A549 (cell line): ENCODE data around the gene DPYSL4.

Source experiments
- CTCF ChIP-seq: fragments of >200 bp; sonication (Bioruptor Twin); formaldehyde crosslinking; IDR thresholded peaks from 3 replicates; pipeline ENCODE4 v1.5.1; 2016
- HMGXB4 ChIP-seq: fragments of 250-450 bp; sonication (Bioruptor Pico); IDR thresholded peaks from 2 replicates; pipeline ENCODE4 v1.5.0; 2021; ENCODE audit warnings: mild to moderate bottlenecking, moderate library complexity, borderline replicate concordance
- HOXA7 ChIP-seq: fragments of 250-450 bp; sonication (Bioruptor Pico); IDR thresholded peaks from 2 replicates; pipeline ENCODE4 v1.5.0; 2020; ENCODE audit warnings: mild to moderate bottlenecking, moderate library complexity
- POLR2A ChIP-seq: IDR thresholded peaks from 2 replicates; pipeline ENCODE4 v1.6.1; 2012; ENCODE audit warnings: mild to moderate bottlenecking, low read length
- SREBF2 ChIP-seq: fragments of 450-650 bp; IDR thresholded peaks from 2 replicates; pipeline ENCODE4 v1.6.1; 2014; ENCODE audit warnings: mild to moderate bottlenecking, moderate library complexity
- TF ChIP-seq, protein P1 (sequence below): fragments of 150-350 bp; IDR thresholded peaks from 2 replicates; pipeline ENCODE4 v1.6.1; 2014; ENCODE audit warnings: low read depth, mild to moderate bottlenecking, low read length

GRCh38 chr10:132175907-132176581 lies 10.7 kb upstream of the DPYSL4 start:
- TF ChIP-seq CTCF (no peak), HMGXB4 (CRISPR knock-in tag) (no peak), SREBF2 (no peak), POLR2A (no peak), HOXA7 (no peak)
- TF ChIP-seq, protein P1, sequence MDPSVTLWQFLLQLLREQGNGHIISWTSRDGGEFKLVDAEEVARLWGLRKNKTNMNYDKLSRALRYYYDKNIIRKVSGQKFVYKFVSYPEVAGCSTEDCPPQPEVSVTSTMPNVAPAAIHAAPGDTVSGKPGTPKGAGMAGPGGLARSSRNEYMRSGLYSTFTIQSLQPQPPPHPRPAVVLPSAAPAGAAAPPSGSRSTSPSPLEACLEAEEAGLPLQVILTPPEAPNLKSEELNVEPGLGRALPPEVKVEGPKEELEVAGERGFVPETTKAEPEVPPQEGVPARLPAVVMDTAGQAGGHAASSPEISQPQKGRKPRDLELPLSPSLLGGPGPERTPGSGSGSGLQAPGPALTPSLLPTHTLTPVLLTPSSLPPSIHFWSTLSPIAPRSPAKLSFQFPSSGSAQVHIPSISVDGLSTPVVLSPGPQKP, result no peak
